ENCODE results near the gene SNX30.

SNX30 gene

DNA sequence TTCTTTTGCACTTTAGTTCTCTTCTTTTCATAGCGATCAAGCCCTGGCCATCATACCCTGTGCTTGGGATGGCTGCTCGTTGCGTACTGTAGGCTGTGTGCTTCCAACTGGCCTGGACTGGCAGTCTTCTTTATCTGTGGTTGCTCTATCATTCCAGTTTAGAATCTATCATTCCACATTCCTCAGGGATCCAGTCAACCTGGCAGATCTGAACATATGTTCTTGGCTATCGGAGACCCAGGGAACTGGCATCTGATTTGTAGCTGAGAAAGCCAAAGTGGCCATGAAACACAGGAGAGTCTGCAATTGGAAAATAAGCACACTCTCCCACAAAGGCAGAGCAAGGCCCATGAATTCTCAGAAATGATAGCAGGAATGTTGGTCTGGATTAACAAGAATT lies 162.8 kb downstream of the SNX30 start:
- in situ Hi-C loops (cut with HindIII; ENCODE audit: low sequenced_read_pairs): no loop called here

DNA sequence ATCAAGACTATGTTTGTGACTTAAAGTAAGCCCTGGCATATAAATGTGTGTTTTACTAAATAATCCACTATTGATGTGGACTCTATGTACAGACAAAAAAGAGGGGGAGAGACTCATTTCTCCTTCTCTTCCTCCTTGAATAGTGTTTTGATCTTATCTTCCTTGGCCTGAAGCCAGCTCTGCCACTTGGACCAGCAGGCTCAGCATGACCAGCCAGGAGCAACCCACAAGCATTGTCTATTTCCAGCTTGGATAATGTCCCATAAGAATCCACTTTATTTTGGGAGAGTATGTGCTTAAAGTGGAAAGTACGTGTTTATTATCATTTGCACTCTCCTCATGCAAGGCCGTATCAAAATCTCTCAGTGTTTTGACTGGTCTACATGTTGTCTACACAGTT lies 164.0 kb downstream of the SNX30 start:
- in situ Hi-C loops (cut with HindIII; ENCODE audit: low sequenced_read_pairs): no loop called here

GRCh38 chr9:112917047-112917986 lies 166.8 kb downstream of the SNX30 start:
- in situ Hi-C loops (cut with HindIII; ENCODE audit: low sequenced_read_pairs): no loop called here

GRCh38 chr9:112917987-112918362 lies 167.4 kb downstream of the SNX30 start:
- in situ Hi-C loops (cut with HindIII; ENCODE audit: low sequenced_read_pairs): no loop called here

DNA sequence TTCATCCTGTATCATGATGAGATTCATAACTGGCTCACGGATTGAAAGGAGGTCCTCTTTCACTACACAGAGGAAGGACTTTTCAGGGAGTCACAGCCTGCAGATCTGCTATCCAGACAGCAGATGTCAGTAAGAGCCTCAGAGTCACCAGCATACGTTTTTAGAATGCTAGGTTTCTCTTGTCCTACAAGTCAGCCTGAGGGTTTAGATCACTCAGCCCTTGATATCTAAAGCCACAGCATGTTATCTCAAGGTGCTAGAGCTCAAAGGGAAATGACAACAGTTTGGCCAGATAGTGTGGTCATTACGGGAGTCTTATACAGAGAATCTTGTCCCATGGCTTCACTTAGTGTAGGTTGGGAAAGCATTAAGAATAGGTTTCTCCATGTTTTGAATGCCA lies 171.0 kb downstream of the SNX30 start:
- in situ Hi-C loops (cut with HindIII; ENCODE audit: low sequenced_read_pairs): no loop called here

Data from endothelial cell of hepatic sinusoid (primary cell).